Rectal smooth muscle tissue (tissue), 1 donor: ENCODE data around the gene HTR1A.

Experiments
- H3K27ac ChIP-seq: one replicate; pipeline ENCODE4 v1.7.0; 2013; ENCODE audit warnings: low read depth, low read length, inconsistent platforms
- H3K27me3 ChIP-seq: one replicate; pipeline ENCODE4 v1.7.0; 2013; ENCODE audit warnings: low read length; ENCODE audit not compliant: control insufficient read depth, insufficient read depth
- H3K36me3 ChIP-seq: one replicate; pipeline ENCODE4 v1.7.0; 2013; ENCODE audit warnings: low read length; ENCODE audit not compliant: control insufficient read depth, insufficient read depth
- H3K4me1 ChIP-seq: one replicate; pipeline ENCODE4 v1.7.0; 2013; ENCODE audit warnings: low read length; ENCODE audit not compliant: control insufficient read depth, insufficient read depth
- H3K4me3 ChIP-seq: one replicate; pipeline ENCODE4 v1.7.0; 2013; ENCODE audit warnings: low read length
- H3K9ac ChIP-seq: one replicate; pipeline ENCODE4 v1.7.0; 2013; ENCODE audit warnings: low read length

HTR1A gene

GRCh38 chr5:63962279-63962678 is at the start of gene HTR1A:
TSS of gene HTR1A (minus strand) at chr5:63962445. CDS start at chr5:63961719, 726 bp downstream.
- Histone ChIP-seq H3K27me3 (peaks cover 4% of the 10 kb centered on the region), H3K4me3 (no peak within 1 kb of the TSS)

GRCh38 chr5:64003966-64004365 is 41.7 kb upstream of the HTR1A start:
- H3K36me3 ChIP-seq, result no peaks in the 10 kb centered on the region
- no peaks in the 10 kb centered on the region for H3K27me3 ChIP-seq
- H3K4me3 ChIP-seq, result no peak overlapping the region
- H3K4me1 ChIP-seq, result no peaks in the 10 kb centered on the region
- H3K9ac ChIP-seq, result no peak overlapping the region
- H3K27ac ChIP-seq, result no peak overlapping the region

More at GRCh38 chr5:63962279-63962678, at the start of gene HTR1A:
- H3K9ac ChIP-seq, result no peak within 1 kb of the TSS
- H3K27ac ChIP-seq, result no peak within 1 kb of the TSS
- H3K4me1 ChIP-seq, result no peaks in the 10 kb centered on the region
- H3K36me3 ChIP-seq, result no peaks in the 10 kb centered on the region

GRCh38 chr5:64000096-64000495 is 37.9 kb upstream of the HTR1A start:
- Histone ChIP-seq H3K4me1 (no peaks in the 10 kb centered on the region), H3K4me3 (no peak overlapping the region), H3K9ac (no peak overlapping the region), H3K27me3 (no peaks in the 10 kb centered on the region), H3K36me3 (no peaks in the 10 kb centered on the region), H3K27ac (no peak overlapping the region)

DNA sequence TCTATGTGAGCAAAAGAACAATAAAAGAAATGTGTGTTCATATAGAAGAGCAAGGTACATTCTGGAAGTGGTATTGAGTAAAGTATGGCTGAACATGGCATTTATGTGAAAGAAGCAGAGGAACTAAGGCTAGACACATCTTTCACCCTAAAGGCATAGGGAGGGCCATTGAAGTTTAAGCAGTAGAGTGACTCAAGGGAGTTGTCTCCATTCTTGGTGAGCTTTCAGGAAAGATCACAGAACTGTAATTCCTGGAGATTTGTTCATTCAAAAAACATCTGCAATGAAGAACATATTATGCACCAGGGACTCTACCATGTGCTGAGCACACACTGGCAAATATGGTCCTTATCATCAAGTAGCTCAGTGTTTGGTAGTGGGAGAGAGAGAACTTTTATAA is 24.8 kb upstream of the HTR1A start:
- H3K27me3 ChIP-seq, result no peaks in the 10 kb centered on the region
- H3K27ac ChIP-seq, result no peak overlapping the region
- H3K4me3 ChIP-seq, result no peak overlapping the region
- no peak overlapping the region for H3K9ac ChIP-seq
- H3K4me1 ChIP-seq, result no peaks in the 10 kb centered on the region
- H3K36me3 ChIP-seq, result no peaks in the 10 kb centered on the region

DNA sequence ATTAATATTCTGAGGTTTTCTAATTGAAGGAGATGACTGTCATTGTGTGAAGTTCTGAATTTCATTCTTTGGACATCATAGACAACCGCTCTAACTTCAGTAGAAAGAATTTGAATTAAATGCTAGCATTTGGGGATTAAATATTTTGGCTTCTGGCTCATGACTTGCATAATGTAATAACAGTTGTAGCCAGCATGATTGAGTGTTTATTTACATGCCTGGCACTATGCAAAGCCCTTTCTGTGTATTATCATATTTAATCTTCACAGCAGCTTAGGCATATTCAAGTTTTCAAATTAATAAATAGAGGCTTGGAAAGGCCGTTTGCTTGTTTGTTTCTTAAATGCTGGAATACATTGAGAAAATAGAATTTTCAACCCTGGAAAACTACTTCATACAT is 19.6 kb upstream of the HTR1A start:
- Histone ChIP-seq H3K36me3 (no peaks in the 10 kb centered on the region), H3K27ac (no peak overlapping the region), H3K4me3 (no peak overlapping the region), H3K4me1 (no peaks in the 10 kb centered on the region), H3K27me3 (no peaks in the 10 kb centered on the region), H3K9ac (no peak overlapping the region)

DNA sequence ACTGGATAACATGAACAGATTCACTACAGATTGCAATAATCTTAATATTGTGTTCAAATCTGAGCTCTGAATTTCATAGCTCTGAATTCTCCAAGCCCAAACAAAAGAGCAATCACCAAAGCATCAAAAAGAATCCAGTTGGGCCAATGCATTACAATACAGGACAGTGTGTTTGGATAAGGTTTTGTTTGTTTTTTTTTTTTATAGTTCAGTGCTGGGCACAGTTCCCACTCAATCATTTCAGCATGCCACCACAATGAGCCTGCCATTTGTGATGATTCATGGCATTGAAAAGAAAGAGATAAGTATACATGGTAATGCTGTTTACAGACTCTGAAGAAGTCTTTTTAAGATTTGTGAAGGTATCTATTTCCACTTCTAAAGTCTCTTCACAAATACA is 1.7 kb upstream of the HTR1A start:
- Histone ChIP-seq H3K27ac (no peak overlapping the region), H3K9ac (no peak overlapping the region), H3K4me1 (no peaks in the 10 kb centered on the region), H3K36me3 (no peaks in the 10 kb centered on the region), H3K4me3 (no peak overlapping the region), H3K27me3 (peaks cover 4% of the 10 kb centered on the region)

DNA sequence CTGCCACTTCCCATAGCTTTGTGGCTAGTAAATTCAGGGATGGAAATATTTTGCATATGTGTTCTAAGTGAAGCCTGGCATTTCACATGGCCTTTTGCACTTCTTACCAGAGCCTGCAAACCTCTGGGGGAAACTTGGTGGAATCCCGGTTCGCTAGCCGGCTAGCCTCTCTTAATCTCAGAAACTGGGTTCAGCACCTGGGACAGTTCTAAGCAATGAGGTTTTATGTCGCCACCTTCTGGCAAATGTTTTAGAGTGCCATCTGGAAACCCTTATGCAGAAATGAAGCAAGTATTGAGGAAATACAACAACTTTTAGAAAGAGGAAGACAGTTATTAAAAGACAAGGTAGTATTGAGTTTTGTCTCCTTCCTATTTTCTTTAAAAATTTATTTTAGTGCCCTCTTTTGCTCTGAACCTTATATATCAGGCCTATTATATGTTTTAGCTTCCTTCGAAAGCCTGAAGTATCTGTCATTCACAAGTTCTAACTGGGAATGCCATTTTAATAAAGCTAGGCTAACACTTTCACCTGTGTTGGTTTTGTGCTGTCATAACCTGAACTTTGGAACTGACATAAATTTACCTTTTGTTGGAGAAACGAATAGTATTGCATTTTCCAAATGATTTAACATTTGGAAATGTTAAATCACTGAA is 963 bp upstream of the HTR1A start:
- H3K4me1 ChIP-seq, result no peaks in the 10 kb centered on the region
- no peak overlapping the region for H3K4me3 ChIP-seq
- peaks cover 4% of the 10 kb centered on the region for H3K27me3 ChIP-seq
- H3K27ac ChIP-seq, result no peak overlapping the region
- H3K36me3 ChIP-seq, result no peaks in the 10 kb centered on the region
- H3K9ac ChIP-seq, result no peak overlapping the region

- Histone ChIP-seq H3K27me3 (peaks cover 4% of the 10 kb centered on the region), H3K36me3 (no peaks in the 10 kb centered on the region), H3K9ac (no peak overlapping the region), H3K27ac (no peak overlapping the region), H3K4me1 (no peaks in the 10 kb centered on the region), H3K4me3 (no peak overlapping the region)
These were observed 565 bp downstream of the HTR1A start for GRCh38 chr5:63961598-63962161.

- Histone ChIP-seq H3K4me3 (no peak overlapping the region), H3K4me1 (no peaks in the 10 kb centered on the region), H3K9ac (no peak overlapping the region), H3K27me3 (peaks cover 4% of the 10 kb centered on the region), H3K36me3 (no peaks in the 10 kb centered on the region), H3K27ac (no peak overlapping the region)
These were observed 1.1 kb downstream of the HTR1A start for GRCh38 chr5:63961125-63961597.

DNA sequence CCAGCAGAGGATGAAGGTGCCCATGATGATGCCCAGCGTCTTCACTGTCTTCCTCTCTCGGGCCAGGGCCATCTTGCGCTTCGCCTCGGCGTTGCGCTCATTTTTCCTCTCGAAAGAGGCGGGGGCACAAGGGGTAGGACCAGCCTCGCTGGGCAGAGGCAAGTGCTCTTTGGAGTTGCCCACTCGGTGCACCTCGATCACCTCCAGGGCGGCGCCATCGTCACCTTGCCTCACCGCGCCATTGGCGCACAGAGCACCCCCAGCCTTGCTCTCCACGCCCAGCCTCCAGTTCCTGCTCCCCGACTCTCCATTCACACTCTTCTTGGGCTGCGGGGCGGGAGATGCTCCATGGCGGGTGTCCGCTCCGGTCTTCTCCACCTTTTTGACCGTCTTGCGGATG is 1.6 kb downstream of the HTR1A start:
- Histone ChIP-seq H3K27me3 (peaks cover 4% of the 10 kb centered on the region), H3K36me3 (no peaks in the 10 kb centered on the region), H3K4me1 (no peaks in the 10 kb centered on the region), H3K4me3 (no peak overlapping the region), H3K9ac (no peak overlapping the region), H3K27ac (no peak overlapping the region)

DNA sequence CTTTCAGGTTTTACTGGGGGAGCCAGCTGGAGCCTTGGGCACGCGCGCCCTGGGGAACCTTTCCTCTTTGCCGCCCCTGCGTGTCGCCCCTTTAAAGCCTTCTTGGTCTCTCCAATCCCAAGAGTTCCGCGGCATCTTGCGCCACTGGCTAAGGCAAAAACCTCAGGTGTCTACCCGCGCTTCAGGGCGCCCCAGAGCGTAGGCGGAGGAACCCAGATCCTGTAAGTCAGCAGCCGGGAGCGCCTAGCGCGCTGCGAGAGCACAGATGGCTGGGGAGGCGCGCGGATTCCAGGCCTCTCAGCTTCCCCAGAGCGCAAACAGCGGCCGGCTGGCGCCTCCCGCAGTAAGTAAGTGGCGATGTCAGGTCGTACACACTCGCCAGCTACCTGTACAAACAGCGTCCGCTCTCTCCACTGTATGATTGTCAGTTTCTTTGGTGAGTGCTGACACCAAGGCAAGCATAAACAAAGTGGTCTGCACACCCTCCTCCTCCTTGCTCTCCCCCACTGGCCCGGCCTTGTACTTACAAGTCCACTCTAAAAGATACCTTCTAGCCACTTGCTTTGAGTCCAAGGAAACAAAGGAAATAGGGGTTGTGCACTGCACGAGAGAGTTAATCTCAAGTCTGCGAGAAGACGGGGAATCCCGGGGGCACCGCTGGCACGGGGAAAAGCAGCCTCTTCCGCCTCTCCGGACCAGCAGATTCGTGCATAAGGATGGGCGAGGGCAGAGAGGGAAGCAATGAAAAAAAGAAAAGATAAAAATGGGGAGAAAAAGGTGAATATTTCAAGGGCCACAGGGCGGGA is 2.9 kb downstream of the HTR1A start:
- H3K9ac ChIP-seq, result no peak overlapping the region
- H3K4me1 ChIP-seq, result no peaks in the 10 kb centered on the region
- H3K27ac ChIP-seq, result no peak overlapping the region
- H3K36me3 ChIP-seq, result no peaks in the 10 kb centered on the region
- H3K27me3 ChIP-seq, result peaks cover 4% of the 10 kb centered on the region
- H3K4me3 ChIP-seq, result no peak overlapping the region

- no peak overlapping the region for H3K4me3 ChIP-seq
- peaks cover 4% of the 10 kb centered on the region for H3K27me3 ChIP-seq
These were observed 3.6 kb downstream of the HTR1A start for GRCh38 chr5:63958654-63959053.

More at GRCh38 chr5:63958654-63959053, 3.6 kb downstream of the HTR1A start:
- H3K27ac ChIP-seq, result no peak overlapping the region
- H3K4me1 ChIP-seq, result no peaks in the 10 kb centered on the region
- no peak overlapping the region for H3K9ac ChIP-seq
- H3K36me3 ChIP-seq, result no peaks in the 10 kb centered on the region
